Spleen (tissue), 11 donors: ENCODE data around the gene RBMS1. TPM values are rescaled to one million over a fixed set of nuclear protein-coding genes. Genes with fewer than 3 reads are reported as not detected.

Experiments
- DNase-seq: peaks from one replicate; pipeline ENCODE4 v3.0.0-alpha.2; 2020
- H3K27ac ChIP-seq, 8 donors: fragments of 200-600 bp; sonication (generic) in 7 of 8; 1 replicate in 4 of 8; 2 replicates in 4 of 8; pipeline versions ENCODE4 v1.5.0 to v1.8.0; 2016 to 2021; ENCODE audit warnings: inconsistent platforms in 4 of 8, mild to moderate bottlenecking in 4 of 8, moderate library complexity in 1 of 8
- H3K27me3 ChIP-seq, 7 donors: fragments of 200-600 bp; sonication (generic) in 6 of 7; replicated peaks in 1 of 7; 1 replicate in 4 of 7; 2 replicates in 3 of 7; pipeline versions ENCODE4 v1.5.0 to v1.8.0; 2016 to 2021; ENCODE audit warnings: inconsistent platforms in 3 of 7, mild to moderate bottlenecking in 1 of 7
- H3K36me3 ChIP-seq, 6 donors: fragments of 200-600 bp; sonication (generic) in 5 of 6; 1 replicate in 4 of 6; 2 replicates in 2 of 6; pipeline versions ENCODE4 v1.5.0 to v1.8.0; 2016 to 2021; ENCODE audit warnings: inconsistent platforms in 2 of 6
- H3K4me1 ChIP-seq, 6 donors: fragments of 200-600 bp; sonication (generic) in 5 of 6; 1 replicate in 3 of 6; 2 replicates in 3 of 6; pipeline versions ENCODE4 v1.5.0 to v1.8.0; 2016 to 2021; ENCODE audit warnings: inconsistent platforms in 3 of 6
- H3K4me3 ChIP-seq, 8 donors: fragments of 200-600 bp; sonication (generic) in 7 of 8; 1 replicate in 4 of 8; 2 replicates in 4 of 8; pipeline versions ENCODE4 v1.5.0 to v1.8.0; 2016 to 2021; ENCODE audit warnings: inconsistent platforms in 4 of 8, mild to moderate bottlenecking in 4 of 8, moderate library complexity in 2 of 8
- H3K9me3 ChIP-seq, 8 donors: fragments of 200-600 bp; sonication (generic) in 7 of 8; 1 replicate in 4 of 8; 2 replicates in 4 of 8; pipeline versions ENCODE4 v1.5.0 to v1.8.0; 2016 to 2021; ENCODE audit warnings: inconsistent platforms in 4 of 8
- POLR2A ChIP-seq, 3 donors: fragments of 450-650 bp; IDR thresholded peaks; one replicate each; pipeline ENCODE4 v1.5.1; 2017; ENCODE audit warnings: antibody characterized with exemption in 3 of 3, mild to moderate bottlenecking in 1 of 3
- POLR2AphosphoS5 ChIP-seq, 3 donors: sonication (generic); formaldehyde crosslinking; IDR thresholded peaks; one replicate each; pipeline ENCODE4 v1.5.1; 2017; ENCODE audit warnings: antibody characterized with exemption in 3 of 3
- WGBS, 5 donors: extraction: QIAGEN DNeasy Blood & Tissue Kit in 3 of 5; methylation state at CpG; one replicate each; pipeline versions ENCODE4 v1.1.5 to v1.1.7; 2013 to 2018; 5-methylcytosine and 5-hydroxymethylcytosine counted together
- intact Hi-C: fragments of 100-400 bp; cut with DNase I; formaldehyde crosslinking; loops from one replicate; pipeline ENCODE4 v1.15.0; 2023; ENCODE audit warnings: low total_unique reads
- polyA plus RNA-seq, 3 donors: library from polyadenylated mRNA; stranded (reverse); fragments of 200-250 nt; gene quantifications; one replicate each; pipeline ENCODE4 v1.2.1, GENCODE V29; 2013
- total RNA-seq, 7 donors: library from RNA; depleted of rRNA in 3 of 7; stranded (reverse); fragments of >200 nt in 3 of 7; fragmentation: NEBNext Ultra II Directional in 4 of 7; extraction: Animal tissue kit (Norgen Biotek cat#: 25700) in 4 of 7; gene quantifications; one replicate each; pipeline versions ENCODE4 v1.1.0 to v1.2.1, GENCODE V29; 2016 to 2021
- TF ChIP-seq, protein P1 (sequence below), 11 experiments: fragments of 200-600 bp in 7 of 11; fragments of 450-650 bp in 4 of 11; sonication (generic) in 4 of 11; IDR thresholded peaks in 8 of 11; conservative IDR thresholded peaks in 3 of 11; 1 replicate in 7 of 11; 2 replicates in 4 of 11; pipeline versions ENCODE4 v1.4.0 to v1.8.0; 2016 to 2021; ENCODE audit warnings: antibody characterized with exemption in 11 of 11, inconsistent platforms in 4 of 11, mild to moderate bottlenecking in 1 of 11
- donor health status: healthy with polysubstance abuse.
- donor health status: DM: no; HTN: no; CAD: no; lungs with moderate emphysema.
- donor health status: DM: no; HTN: no; CAD: no.
- donor health status: Bipolar disorder and iron deficiency.
- donor health status: healthy.
- donor health status: DM: no; HTN: no; CAD: no.
- donor health status: DM: yes; HTN: yes; CAD: no.

RBMS1 gene
- total and polyA plus RNA-seq, 10 donors = 18.8 to 151 (median 118) TPM

DNA sequence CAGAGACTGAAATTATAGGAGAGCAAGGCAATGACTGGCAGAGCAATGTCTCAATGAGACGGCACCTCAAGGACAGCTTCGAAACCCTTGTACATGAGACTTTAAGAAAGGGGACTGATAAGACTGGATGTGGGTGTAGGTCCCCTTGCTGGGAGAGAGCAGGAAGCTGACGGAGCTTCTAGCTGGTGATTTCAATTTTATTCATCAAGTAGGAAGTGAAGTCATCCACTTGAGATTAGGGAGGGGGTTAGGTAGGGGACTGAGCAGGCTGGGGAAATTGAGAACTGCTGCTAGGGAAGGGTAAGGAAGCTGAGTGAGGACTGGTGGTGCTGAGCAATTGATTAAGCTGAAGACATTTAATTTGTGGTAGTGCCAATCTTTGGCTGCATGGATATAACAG is 194.1 kb downstream of the RBMS1 start:
- Histone ChIP-seq H3K4me3 (no peak overlapping the region), H3K4me1 (peaks cover 0 to 45% (median 13%) of the 10 kb centered on the region in 6 donors), H3K36me3 (peaks cover 0 to 96% (median 45%) of the 10 kb centered on the region in 6 donors), H3K27ac (peak overlapping the region in 2 of 8 donors; percentile 5 to 20), H3K27me3 (no peaks in the 10 kb centered on the region), H3K9me3 (no peaks in the 10 kb centered on the region)
- WGBS, 5 donors = 55 to 74% (median 63%) methylated on average over 3 of the region's 3 CpGs
- TF ChIP-seq POLR2AphosphoS5 (IDR thresholded peaks at IDR 0.05) = peak in 1 of 3 donors; percentile 22
- TF ChIP-seq, protein P1, sequence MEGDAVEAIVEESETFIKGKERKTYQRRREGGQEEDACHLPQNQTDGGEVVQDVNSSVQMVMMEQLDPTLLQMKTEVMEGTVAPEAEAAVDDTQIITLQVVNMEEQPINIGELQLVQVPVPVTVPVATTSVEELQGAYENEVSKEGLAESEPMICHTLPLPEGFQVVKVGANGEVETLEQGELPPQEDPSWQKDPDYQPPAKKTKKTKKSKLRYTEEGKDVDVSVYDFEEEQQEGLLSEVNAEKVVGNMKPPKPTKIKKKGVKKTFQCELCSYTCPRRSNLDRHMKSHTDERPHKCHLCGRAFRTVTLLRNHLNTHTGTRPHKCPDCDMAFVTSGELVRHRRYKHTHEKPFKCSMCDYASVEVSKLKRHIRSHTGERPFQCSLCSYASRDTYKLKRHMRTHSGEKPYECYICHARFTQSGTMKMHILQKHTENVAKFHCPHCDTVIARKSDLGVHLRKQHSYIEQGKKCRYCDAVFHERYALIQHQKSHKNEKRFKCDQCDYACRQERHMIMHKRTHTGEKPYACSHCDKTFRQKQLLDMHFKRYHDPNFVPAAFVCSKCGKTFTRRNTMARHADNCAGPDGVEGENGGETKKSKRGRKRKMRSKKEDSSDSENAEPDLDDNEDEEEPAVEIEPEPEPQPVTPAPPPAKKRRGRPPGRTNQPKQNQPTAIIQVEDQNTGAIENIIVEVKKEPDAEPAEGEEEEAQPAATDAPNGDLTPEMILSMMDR (IDR thresholded peaks at IDR 0.05 in 8 of 11, conservative IDR thresholded peaks at IDR 0.05 in 3 of 11) = no peak
- intact Hi-C loops = no loop called here
- no peak for DNase-seq

DNA sequence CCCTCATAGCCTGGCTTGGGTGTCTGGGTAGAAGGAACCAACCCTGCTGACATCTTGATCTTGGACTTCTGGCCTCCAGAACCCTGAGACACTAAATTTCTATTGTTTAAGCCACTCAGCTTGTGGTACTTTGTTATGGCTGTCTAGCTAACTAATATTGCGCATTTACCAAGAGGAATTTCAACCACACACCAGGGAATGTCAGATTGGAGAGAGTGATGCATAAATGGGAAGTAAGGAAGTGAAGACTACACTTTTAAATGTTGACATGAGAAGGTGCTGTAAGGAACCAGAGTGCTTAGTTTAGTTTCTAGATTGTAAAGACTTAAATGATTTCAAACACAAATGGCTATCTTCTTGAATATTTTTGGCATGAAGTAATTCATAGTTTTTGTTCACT is 194.6 kb downstream of the RBMS1 start:
- Histone ChIP-seq H3K36me3 (peaks cover 0 to 94% (median 45%) of the 10 kb centered on the region in 6 donors), H3K27ac (peak overlapping the region in 2 of 8 donors; percentile 5 to 20)

DNA sequence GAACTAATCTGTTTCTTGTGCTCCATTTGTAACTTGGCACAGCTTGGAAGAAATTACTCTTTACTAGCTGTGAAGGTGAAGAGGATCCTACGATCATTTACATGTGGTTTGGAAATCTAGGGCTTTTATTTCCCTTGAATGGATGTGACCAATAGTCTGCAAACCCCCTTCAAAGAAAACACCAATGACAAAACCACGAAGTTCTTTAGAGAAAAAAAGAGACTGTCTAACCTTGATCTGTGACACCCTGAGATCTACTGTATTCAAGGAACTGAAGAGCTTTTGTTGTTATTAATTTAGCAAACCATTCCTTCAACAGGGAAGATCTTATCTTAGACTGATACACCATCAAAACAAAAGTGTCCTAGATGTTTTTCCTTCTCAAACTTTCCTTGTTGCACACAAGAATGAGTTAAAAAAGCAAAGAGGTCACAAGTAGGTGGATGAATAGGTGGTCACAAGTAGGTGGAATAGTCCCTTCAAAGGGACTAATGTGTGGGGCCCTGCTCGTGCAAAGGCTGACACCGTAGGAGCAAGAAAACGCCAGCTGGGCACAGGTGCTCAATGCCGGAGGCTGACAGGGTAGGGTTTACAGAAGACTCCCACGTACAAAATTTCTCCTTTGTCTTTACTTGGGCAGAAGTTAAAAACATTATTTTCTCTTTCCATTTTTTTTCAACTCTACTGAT is 197.9 kb downstream of the RBMS1 start:
- Histone ChIP-seq H3K9me3 (no peaks in the 10 kb centered on the region), H3K27ac (peak overlapping the region in 2 of 8 donors; percentile 4 to 65), H3K4me3 (no peak overlapping the region), H3K27me3 (no peaks in the 10 kb centered on the region), H3K36me3 (peaks cover 0 to 85% (median 36%) of the 10 kb centered on the region in 6 donors), H3K4me1 (peaks cover 0 to 75% (median 21%) of the 10 kb centered on the region in 6 donors)
- TF ChIP-seq POLR2AphosphoS5 (IDR thresholded peaks at IDR 0.05) (no peak), POLR2A (IDR thresholded peaks at IDR 0.05) (no peak)
- TF ChIP-seq, protein P1 (IDR thresholded peaks at IDR 0.05 in 8 of 11, conservative IDR thresholded peaks at IDR 0.05 in 3 of 11) = no peak
- intact Hi-C loops = no loop called here
- WGBS, 5 donors = 68 to 83% (median 79%) methylated on average over 7 of the region's 7 CpGs
- DNase-seq = no peak

More for the DNA sequence above, 194.6 kb downstream of the RBMS1 start:
- H3K4me3 ChIP-seq = no peak overlapping the region
- DNase-seq = no peak
- peaks cover 0 to 47% (median 17%) of the 10 kb centered on the region in 6 donors for H3K4me1 ChIP-seq
- 96 to 100% (median 100%) methylated on average over 1 of the region's 1 CpG for WGBS, 5 donors
- intact Hi-C loops = no loop called here
- no peak for TF ChIP-seq POLR2A (IDR thresholded peaks at IDR 0.05)
- no peaks in the 10 kb centered on the region for H3K9me3 ChIP-seq
- H3K27me3 ChIP-seq = no peaks in the 10 kb centered on the region

GRCh38 chr2:160294889-160295288 is 198.7 kb downstream of the RBMS1 start:
- Histone ChIP-seq H3K36me3 (peaks cover 0 to 81% (median 29%) of the 10 kb centered on the region in 6 donors), H3K4me1 (peaks cover 0 to 78% (median 21%) of the 10 kb centered on the region in 6 donors), H3K4me3 (no peak overlapping the region), H3K9me3 (no peaks in the 10 kb centered on the region), H3K27ac (peak overlapping the region in 5 of 8 donors; percentile 33 to 65 (median 53)), H3K27me3 (no peaks in the 10 kb centered on the region)
- intact Hi-C loops = no loop called here
- no peak for DNase-seq
- TF ChIP-seq POLR2A (IDR thresholded peaks at IDR 0.05) = no peak
- TF ChIP-seq, protein P1 (IDR thresholded peaks at IDR 0.05 in 8 of 11, conservative IDR thresholded peaks at IDR 0.05 in 3 of 11) = no peak
